Activated T-cell treated with anti-CD3 and anti-CD28 coated beads, Interleukin-2, amount 50 U/mL, for 24 hours (primary cell): Measurements from ENCODE around the gene OR52B2.
"Not testable (repeated sequence)": the region's sequence is repeated elsewhere in the genome, so short reads cannot be mapped to it uniquely, and the experiment has no call there.

Experiments
- DNase-seq: peaks from one replicate; pipeline ENCODE4 v3.0.0-alpha.2; 2020
- H3K27ac Mint-ChIP-seq: 2 replicates; pipeline ENCODE4 v1.8.0; 2020; ENCODE audit warnings: mild to moderate bottlenecking, mixed read lengths
- H3K27me3 Mint-ChIP-seq: 2 replicates; pipeline ENCODE4 v1.8.0; 2020; ENCODE audit warnings: mixed read lengths
- H3K36me3 Mint-ChIP-seq: 2 replicates; pipeline ENCODE4 v1.8.0; 2020; ENCODE audit warnings: low read depth, mixed read lengths
- H3K4me1 Mint-ChIP-seq: 2 replicates; pipeline ENCODE4 v1.8.0; 2020; ENCODE audit warnings: low read depth, mixed read lengths
- H3K4me3 Mint-ChIP-seq: 2 replicates; pipeline ENCODE4 v1.8.0; 2020; ENCODE audit warnings: mild to moderate bottlenecking, moderate library complexity, mixed read lengths
- H3K9me3 Mint-ChIP-seq: 2 replicates; pipeline ENCODE4 v1.8.0; 2020; ENCODE audit warnings: mixed read lengths

The OR52B2 gene

DNA sequence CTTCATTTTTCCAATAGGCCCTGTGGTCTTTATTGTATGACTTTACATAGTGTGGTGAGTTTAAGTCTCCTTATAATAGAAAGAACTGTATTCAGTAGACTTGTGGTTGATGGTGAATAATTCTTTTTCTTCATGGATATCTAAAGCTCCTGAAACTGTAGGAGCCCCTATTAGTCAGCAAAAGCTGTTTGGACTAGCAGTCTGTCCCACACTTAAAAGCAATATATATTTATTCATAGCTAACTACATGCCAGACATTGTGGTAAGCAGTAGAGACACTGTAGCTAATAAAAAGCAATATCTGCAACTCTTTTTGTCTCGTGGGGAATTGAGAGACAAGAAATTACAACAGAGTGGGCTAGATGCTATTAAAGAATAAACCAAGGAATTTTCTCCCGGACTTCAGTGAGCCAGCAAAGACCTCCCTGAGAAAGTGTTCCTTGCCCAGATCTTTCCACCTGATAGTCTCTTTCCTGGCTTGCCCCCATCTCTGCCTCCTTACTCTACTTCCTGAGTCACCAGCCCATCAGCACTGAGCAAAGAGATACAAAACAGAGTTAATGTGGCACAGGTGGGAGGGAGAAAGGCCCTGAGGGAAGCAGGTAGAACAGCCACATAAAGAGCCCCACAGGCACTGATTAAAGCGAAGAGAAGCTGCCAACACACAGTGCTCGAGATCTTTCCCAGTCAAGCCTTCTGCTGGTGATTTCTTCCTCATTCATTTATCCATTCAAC, 27.5 kb upstream of the OR52B2 start:
- Mint-ChIP-seq H3K36me3 (no peaks in the 10 kb centered on the region), H3K9me3 (no peaks in the 10 kb centered on the region), H3K27me3 (no peaks in the 10 kb centered on the region), H3K4me3 (no peak overlapping the region), H3K4me1 (peaks cover 40% of the 10 kb centered on the region), H3K27ac (no peak overlapping the region)
- no peak for DNase-seq

DNA sequence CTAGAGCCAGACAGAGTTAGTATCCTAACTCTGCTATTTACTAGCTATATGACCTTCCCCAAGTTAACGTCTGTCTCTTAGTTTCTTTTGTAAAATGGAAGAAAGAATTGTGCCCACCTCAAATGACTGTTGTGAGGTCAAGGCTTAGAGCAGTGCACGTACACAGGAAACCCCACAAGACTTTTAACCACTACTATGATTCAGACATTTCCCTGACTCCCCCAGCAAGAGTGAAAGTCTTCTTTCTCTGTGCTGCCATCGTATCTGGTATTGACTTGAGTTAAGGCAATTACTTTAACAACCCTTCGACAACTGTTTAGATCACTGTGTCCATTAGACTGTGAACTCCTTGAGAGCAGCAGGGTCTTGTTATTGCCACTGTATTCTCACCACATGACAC, 26.3 kb upstream of the OR52B2 start:
- Mint-ChIP-seq H3K4me1 (peaks cover 32% of the 10 kb centered on the region), H3K9me3 (no peaks in the 10 kb centered on the region), H3K36me3 (no peaks in the 10 kb centered on the region), H3K4me3 (no peak overlapping the region), H3K27ac (peak overlapping the region; percentile 27), H3K27me3 (no peaks in the 10 kb centered on the region)
- no peak for DNase-seq

DNA sequence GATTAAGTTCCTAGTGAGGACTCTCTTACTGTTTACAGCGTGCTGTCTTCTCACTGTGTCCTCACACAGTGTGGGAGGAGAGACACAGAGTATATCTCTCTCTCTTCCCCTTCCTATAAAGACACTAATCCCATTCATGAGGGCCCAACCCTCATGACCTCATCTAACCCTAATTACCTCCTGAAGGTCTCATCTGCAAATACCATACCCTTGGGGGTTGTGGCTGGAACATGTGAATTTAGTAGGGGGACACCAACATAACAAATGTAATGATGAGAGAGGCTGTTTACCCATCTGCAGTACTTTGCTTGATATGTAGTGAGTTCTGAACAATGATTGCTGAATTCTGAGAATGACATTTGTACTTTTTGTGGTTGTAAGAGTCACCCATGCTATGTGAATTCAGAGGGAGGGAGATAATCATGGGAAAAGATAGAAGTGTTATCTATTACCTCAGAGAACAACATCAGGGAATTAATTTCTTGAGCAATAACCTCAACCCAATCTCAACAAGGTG, 24.0 kb upstream of the OR52B2 start:
- peaks cover 24% of the 10 kb centered on the region for H3K4me1 Mint-ChIP-seq
- no peak overlapping the region for H3K27ac Mint-ChIP-seq
- DNase-seq, result no peak
- H3K36me3 Mint-ChIP-seq, result no peaks in the 10 kb centered on the region
- no peaks in the 10 kb centered on the region for H3K27me3 Mint-ChIP-seq
- H3K9me3 Mint-ChIP-seq, result no peaks in the 10 kb centered on the region
- H3K4me3 Mint-ChIP-seq, result no peak overlapping the region

DNA sequence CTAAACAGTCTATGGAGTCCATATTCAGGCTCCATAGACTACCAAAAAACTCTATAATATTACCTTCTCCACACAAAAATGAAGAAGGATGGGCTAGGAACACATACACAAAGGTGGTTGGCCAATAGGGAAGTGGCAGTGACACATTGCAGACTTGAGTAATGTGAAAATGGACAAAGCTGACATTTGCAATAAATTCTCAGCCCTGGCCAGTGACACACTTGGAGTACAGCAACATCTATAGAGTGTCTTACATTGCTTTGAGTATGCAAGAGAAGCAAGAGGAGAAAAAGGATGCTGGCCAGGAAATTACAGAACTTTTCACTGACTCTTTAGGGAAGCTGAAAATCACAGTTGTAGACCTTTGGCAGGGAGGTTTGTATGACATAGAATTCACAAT, 21.6 kb upstream of the OR52B2 start:
- no peak overlapping the region for H3K27ac Mint-ChIP-seq

DNA sequence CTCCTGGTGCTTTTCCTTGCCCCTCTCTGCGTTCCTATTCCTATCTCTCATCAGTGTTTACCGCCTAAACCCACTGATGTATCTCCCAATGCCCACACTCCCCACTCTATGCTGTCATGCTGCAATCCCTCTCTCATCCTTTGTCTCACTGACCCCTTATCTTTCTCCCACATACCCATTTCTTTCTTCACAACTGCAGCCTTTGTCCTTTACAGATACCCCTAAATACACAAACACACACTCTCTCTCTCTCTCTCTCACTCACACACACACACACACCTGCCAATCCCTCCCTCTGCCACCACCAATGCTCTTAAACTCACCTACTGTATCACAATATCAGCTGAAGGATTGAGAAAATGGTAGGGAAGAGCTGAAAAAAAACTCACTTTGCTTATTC, 5.3 kb upstream of the OR52B2 start:
- peaks cover 3% of the 10 kb centered on the region for H3K4me1 Mint-ChIP-seq
- DNase-seq, result no peak
- peaks cover 14% of the 10 kb centered on the region for H3K27me3 Mint-ChIP-seq
- no peak overlapping the region for H3K27ac Mint-ChIP-seq
- H3K36me3 Mint-ChIP-seq, result no peaks in the 10 kb centered on the region
- H3K4me3 Mint-ChIP-seq, result no peak overlapping the region
- peaks cover 5% of the 10 kb centered on the region for H3K9me3 Mint-ChIP-seq

More for the DNA sequence above, 21.6 kb upstream of the OR52B2 start:
- Mint-ChIP-seq H3K4me1 (peaks cover 16% of the 10 kb centered on the region), H3K4me3 (no peak overlapping the region), H3K36me3 (no peaks in the 10 kb centered on the region), H3K27me3 (no peaks in the 10 kb centered on the region), H3K9me3 (no peaks in the 10 kb centered on the region)
- DNase-seq, result no peak

DNA sequence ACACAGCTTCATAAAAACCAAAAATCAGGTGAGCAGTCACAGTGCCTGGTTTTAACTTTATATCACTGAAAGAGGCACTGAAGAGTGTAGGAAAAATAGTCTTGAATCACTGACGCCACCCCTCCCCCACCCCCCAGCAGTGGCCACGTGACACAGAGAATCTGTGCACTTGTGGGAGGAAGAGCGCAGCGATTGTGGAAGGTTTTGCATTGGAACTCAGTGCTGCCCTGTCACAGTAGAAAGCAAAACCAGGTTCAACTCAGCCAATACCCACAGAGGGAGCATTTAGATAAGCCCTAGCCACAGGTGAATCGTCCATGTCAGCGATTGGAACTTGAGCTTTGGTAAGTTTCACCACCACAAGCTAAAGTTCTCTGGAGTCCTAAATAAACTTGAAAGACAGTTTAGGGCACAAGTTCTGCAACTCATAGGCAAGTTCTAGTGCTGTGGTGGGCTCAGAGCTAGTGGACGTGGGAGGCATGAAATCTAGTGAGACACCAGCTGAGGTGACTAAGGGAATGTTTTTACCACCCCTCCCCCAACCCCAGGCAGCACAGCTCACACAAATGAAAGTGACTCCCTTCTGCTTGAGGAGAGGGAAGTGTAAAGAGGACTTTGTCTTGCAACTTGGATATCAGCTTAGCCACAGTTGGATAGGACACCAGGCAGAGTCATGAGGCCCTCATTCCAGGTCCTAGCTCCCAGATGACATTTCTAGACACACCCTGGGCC, 13.3 kb downstream of the OR52B2 start:
- Mint-ChIP-seq H3K27me3 (peaks cover 9% of the 10 kb centered on the region), H3K4me3 (no peak overlapping the region), H3K27ac (no peak overlapping the region), H3K4me1 (no peaks in the 10 kb centered on the region), H3K9me3 (no peaks in the 10 kb centered on the region), H3K36me3 (no peaks in the 10 kb centered on the region)
- no peak for DNase-seq

DNA sequence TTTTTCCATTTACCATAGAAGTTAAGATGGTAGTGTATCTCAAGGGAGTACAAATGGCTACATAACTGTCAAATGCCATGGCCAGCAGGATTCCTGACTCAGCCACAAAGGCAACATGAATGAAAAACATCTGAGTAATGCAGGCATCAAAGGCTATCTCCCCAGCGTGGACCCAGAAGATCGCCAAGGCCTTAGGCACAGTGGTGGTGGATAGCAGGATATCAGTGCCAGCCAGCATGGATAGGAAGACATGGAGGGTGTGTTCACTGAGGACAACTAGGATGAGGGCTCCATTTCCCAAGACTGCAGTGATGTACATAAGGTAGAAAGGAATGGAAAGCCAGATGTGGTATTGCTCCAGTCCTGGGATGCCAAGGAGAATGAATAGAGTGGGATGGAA, 18.0 kb downstream of the OR52B2 start:
- no peak overlapping the region for H3K27ac Mint-ChIP-seq
- H3K9me3 Mint-ChIP-seq, result no peaks in the 10 kb centered on the region
- H3K4me1 Mint-ChIP-seq, result no peaks in the 10 kb centered on the region
- DNase-seq, result no peak
- H3K4me3 Mint-ChIP-seq, result no peak overlapping the region
- no peaks in the 10 kb centered on the region for H3K36me3 Mint-ChIP-seq
- no peaks in the 10 kb centered on the region for H3K27me3 Mint-ChIP-seq

DNA sequence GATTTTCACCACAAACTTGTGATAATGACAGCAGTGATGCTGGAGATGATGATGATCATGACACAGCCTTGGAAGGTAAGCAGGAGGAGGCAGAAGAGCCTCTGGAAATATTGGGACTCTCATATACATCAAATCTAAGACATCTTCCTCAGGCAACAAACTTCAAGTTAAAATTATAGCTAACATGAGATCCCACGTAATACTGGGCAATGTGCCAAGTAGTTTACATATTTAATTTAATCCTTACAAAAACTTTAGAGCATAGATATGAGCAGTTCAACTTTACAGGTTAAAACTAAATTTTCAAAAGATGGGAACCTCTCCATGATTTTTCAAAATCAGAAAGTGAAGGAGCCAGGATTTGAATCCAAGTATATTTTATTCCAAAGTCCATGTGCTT, 19.0 kb downstream of the OR52B2 start:
- H3K36me3 Mint-ChIP-seq, result no peaks in the 10 kb centered on the region
- no peaks in the 10 kb centered on the region for H3K4me1 Mint-ChIP-seq
- no peak for DNase-seq
- no peaks in the 10 kb centered on the region for H3K9me3 Mint-ChIP-seq
- no peak overlapping the region for H3K4me3 Mint-ChIP-seq
- H3K27me3 Mint-ChIP-seq, result no peaks in the 10 kb centered on the region
- no peak overlapping the region for H3K27ac Mint-ChIP-seq

DNA sequence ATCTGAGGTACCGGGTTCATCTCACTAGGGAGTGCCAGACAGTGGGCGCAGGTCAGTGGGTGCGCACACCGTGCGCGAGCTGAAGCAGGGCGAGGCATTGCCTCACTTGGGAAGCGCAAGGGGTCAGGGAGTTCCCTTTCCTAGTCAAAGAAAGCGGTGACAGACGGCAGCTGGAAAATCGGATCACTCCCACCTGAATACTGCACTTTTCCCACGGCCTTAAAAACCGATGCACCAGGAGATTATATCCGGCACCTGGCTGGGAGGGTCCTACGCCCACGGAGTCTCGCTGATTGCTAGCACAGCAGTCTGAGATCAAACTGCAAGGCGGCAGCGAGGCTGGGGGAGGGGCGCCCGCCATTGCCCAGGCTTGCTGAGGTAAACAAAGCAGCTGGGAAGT, 26.4 kb downstream of the OR52B2 start:
- peaks cover 12% of the 10 kb centered on the region for H3K27me3 Mint-ChIP-seq
- H3K36me3 Mint-ChIP-seq, H3K4me3 Mint-ChIP-seq, H3K27ac Mint-ChIP-seq, DNase-seq, H3K9me3 Mint-ChIP-seq, H3K4me1 Mint-ChIP-seq: not testable (repeated sequence)

DNA sequence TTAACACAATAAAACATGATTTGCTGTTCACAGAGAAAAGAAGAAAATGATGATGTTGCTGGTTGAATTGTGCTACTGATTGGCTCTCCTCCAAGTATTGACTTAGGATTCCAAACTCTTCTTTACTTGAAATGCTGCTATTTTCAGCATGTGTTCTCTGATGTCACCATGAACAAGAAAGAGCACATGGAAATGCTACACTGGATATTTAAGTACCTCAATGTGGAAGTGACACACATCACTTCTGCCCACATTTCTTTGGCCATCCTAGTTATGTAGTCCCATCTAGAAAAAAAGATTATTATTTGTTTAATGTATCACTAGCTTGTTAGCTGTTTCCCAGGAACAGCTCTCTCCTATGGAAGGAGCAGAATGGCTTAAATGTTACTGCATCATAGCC, 27.2 kb downstream of the OR52B2 start:
- Mint-ChIP-seq H3K9me3 (no peaks in the 10 kb centered on the region), H3K27ac (no peak overlapping the region), H3K4me3 (no peak overlapping the region), H3K4me1 (no peaks in the 10 kb centered on the region), H3K27me3 (peaks cover 19% of the 10 kb centered on the region), H3K36me3 (no peaks in the 10 kb centered on the region)
- DNase-seq, result no peak

DNA sequence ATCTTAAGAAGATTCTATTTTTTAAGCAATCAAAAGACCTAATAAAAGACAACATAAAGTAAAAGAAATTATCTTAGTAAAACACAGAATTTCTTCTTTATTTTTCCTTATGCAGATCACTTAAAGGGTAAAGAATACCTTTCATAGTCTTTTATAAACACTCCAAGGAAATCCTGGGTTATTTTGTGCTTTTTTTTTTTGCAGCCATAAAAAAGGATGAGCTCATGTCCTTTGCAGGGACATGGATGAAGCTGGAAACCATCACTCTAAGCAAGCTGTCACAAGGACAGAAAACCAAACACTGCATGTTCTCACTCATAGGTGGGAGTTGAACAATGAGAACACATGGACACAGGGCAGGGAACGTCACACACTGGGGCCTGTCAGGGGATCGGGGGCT, 34.2 kb downstream of the OR52B2 start:
- H3K4me1 Mint-ChIP-seq, H3K27me3 Mint-ChIP-seq, H3K9me3 Mint-ChIP-seq, H3K36me3 Mint-ChIP-seq, DNase-seq, H3K4me3 Mint-ChIP-seq, H3K27ac Mint-ChIP-seq: not testable (repeated sequence)

DNA sequence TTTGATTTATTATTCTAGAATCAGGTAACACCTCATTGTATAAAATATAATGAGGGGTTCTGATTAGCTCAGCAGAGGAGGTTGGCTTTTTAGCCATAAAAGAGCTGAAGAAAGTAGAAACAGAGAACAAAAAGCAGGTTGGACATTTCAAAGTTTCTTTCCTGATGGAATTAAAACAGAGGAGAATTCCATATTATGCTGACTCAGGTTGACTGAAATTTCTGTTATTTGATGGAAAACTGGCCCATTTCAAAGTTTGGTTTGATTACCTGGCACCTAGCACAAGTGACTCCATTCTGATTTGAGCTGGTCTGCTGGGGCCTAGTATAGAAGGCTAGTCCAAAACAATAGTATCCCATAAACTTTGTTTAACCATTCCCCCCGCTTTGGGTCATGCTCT, 37.7 kb downstream of the OR52B2 start:
- no peaks in the 10 kb centered on the region for H3K27me3 Mint-ChIP-seq
- no peaks in the 10 kb centered on the region for H3K4me1 Mint-ChIP-seq
- H3K27ac Mint-ChIP-seq, result no peak overlapping the region
- H3K4me3 Mint-ChIP-seq, result no peak overlapping the region
- DNase-seq, result no peak
- H3K9me3 Mint-ChIP-seq, result no peaks in the 10 kb centered on the region
- H3K36me3 Mint-ChIP-seq, result no peaks in the 10 kb centered on the region

DNA sequence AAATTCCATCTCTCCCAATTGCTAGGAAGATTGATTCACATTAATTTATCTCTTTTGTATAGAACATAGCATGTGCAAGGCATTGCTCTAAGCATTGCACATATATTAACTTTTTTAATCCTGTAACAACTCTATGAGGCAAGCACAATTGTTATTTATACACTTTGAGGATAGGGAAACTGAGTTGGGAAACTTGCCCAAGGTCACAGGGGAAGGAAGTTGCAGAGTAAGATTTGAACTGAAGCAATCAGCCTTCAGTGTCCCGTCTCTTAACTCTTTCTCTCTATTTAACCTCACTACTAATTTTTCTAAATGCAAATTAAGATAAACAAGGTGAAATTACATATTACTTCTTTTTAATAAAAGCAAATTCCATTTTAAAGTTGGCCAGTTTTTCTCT, 40.5 kb downstream of the OR52B2 start:
- H3K27me3 Mint-ChIP-seq, result no peaks in the 10 kb centered on the region
- no peak overlapping the region for H3K4me3 Mint-ChIP-seq
- DNase-seq, result no peak
- H3K4me1 Mint-ChIP-seq, result no peaks in the 10 kb centered on the region
- H3K9me3 Mint-ChIP-seq, result no peaks in the 10 kb centered on the region
- H3K36me3 Mint-ChIP-seq, result no peaks in the 10 kb centered on the region
- H3K27ac Mint-ChIP-seq, result no peak overlapping the region

DNA sequence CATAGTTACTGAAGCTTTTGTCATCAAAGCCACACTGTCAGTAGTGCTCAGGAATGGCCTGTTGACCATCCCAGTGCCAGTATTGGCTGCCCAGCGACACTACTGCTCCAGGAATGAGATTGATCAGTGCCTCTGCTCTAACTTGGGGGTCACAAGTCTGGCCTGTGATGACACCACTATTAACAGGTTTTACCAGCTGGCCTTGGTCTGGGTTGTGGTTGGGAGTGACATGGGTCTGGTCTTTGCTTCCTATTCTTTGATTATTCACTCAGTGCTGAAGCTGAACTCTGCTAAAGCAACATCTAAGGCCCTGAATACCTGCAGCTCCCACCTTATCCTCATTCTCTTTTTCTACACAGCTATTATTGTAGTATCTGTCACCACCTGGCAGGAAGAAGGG, 41.1 kb downstream of the OR52B2 start:
- no peak overlapping the region for H3K4me3 Mint-ChIP-seq
- no peaks in the 10 kb centered on the region for H3K4me1 Mint-ChIP-seq
- no peak overlapping the region for H3K27ac Mint-ChIP-seq
- H3K9me3 Mint-ChIP-seq, result no peaks in the 10 kb centered on the region
- no peaks in the 10 kb centered on the region for H3K27me3 Mint-ChIP-seq
- H3K36me3 Mint-ChIP-seq, result no peaks in the 10 kb centered on the region
- DNase-seq, result no peak

DNA sequence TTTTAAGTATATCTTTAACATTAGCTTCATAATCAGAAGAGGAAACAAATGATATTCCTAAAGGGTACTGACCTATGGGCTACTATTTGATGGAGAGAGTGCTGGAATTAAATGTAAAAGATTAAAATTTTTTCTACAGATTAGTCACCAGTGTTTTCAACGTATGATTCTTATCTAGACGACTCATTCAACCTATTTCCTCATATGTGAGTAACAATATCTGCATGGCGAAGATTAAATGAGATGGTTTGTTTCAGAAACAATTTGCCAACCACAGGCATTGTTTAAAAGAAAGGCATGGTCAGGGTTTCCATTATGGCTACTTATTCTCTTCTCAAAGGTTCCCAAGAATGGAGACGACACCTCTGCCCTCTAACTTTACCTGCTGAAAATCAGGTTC, 42.2 kb downstream of the OR52B2 start:
- Mint-ChIP-seq H3K4me1 (no peaks in the 10 kb centered on the region), H3K27ac (no peak overlapping the region), H3K36me3 (no peaks in the 10 kb centered on the region), H3K27me3 (no peaks in the 10 kb centered on the region), H3K9me3 (no peaks in the 10 kb centered on the region), H3K4me3 (no peak overlapping the region)
- DNase-seq, result no peak
